ENCODE results near the gene ERRFI1. TPM values are rescaled to one million over a fixed set of nuclear protein-coding genes. Genes with fewer than 3 reads are reported as not detected.

The ERRFI1 gene
- total RNA-seq, 2 experiments from 2014 or later: 1.6 to 2.2 TPM

DNA sequence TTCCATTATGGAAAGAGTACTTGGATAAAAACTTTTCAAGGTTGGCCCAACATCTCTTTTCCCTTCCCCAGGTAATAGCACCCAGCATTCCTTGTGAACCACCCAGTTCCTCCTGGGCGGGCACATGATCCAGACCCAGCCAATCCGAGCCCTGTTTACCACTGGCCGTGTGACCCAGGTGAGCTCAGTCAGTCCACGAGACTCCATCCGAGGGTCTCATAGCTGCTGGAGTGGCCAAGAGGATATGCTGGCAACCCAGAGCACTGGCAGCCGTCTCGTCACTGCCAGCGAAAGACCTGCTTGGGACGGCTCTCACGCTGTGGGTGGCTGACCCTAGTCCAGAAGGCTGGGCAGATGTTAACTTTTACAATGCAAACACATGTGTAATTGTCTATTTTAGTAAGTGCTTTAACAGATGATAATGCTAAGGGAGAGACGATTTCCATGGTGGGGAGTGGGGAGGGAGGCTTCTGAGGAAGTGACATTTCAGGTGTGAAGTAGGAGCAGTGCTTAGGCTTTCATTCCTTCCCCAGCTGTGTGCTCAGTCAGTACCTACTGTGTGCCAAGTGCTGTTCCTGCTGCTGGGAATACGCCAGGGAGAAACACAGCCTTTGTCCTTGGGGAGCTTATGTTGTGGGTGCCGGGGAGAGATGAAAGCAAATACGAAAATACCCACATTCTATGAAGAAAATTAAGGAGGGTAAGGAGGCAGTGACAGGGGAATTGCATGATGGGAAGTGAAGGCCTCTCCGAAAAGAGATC lies 40.1 kb downstream of the ERRFI1 start:
- Mint-ChIP-seq H3K36me3 (ENCODE audit: low read depth) (peaks cover 67% of the 10 kb centered on the region), H3K4me3 (no peak overlapping the region), H3K27me3 (no peaks in the 10 kb centered on the region), H3K27ac (no peak overlapping the region), H3K9me3 (no peaks in the 10 kb centered on the region), H3K4me1 (ENCODE audit: low read depth) (peaks cover 9% of the 10 kb centered on the region)
- TF ChIP-seq, protein P1, sequence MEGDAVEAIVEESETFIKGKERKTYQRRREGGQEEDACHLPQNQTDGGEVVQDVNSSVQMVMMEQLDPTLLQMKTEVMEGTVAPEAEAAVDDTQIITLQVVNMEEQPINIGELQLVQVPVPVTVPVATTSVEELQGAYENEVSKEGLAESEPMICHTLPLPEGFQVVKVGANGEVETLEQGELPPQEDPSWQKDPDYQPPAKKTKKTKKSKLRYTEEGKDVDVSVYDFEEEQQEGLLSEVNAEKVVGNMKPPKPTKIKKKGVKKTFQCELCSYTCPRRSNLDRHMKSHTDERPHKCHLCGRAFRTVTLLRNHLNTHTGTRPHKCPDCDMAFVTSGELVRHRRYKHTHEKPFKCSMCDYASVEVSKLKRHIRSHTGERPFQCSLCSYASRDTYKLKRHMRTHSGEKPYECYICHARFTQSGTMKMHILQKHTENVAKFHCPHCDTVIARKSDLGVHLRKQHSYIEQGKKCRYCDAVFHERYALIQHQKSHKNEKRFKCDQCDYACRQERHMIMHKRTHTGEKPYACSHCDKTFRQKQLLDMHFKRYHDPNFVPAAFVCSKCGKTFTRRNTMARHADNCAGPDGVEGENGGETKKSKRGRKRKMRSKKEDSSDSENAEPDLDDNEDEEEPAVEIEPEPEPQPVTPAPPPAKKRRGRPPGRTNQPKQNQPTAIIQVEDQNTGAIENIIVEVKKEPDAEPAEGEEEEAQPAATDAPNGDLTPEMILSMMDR (IDR thresholded peaks at IDR 0.05): no peak
- DNase-seq (no peak), ATAC-seq (no peak)
- intact Hi-C loops (cut with micrococcal nuclease): no loop called here
- ChIA-PET CTCF (interaction anchor here (1.6 to 4.3 kb wide), 2 partner anchors 11 to 29 kb away, joined by 4 to 26 read pairs; no protein-coding TSS in a partner anchor), POLR2A (no interaction called here)

DNA sequence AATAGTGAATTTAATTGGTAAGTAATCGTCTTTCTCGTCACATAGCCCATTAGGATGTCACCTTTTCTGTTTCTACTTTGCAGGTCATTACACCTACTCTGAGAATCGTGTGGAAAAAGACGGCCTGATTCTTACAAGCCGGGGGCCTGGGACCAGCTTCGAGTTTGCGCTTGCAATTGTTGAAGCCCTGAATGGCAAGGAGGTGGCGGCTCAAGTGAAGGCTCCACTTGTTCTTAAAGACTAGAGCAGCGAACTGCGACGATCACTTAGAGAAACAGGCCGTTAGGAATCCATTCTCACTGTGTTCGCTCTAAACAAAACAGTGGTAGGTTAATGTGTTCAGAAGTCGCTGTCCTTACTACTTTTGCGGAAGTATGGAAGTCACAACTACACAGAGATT lies 41.3 kb downstream of the ERRFI1 start:
- Mint-ChIP-seq H3K27ac (no peak overlapping the region), H3K27me3 (no peaks in the 10 kb centered on the region), H3K9me3 (no peaks in the 10 kb centered on the region), H3K4me3 (no peak overlapping the region), H3K36me3 (ENCODE audit: low read depth) (peaks cover 68% of the 10 kb centered on the region), H3K4me1 (ENCODE audit: low read depth) (peaks cover 11% of the 10 kb centered on the region)
- no peak for DNase-seq
- ChIA-PET CTCF (interaction anchor here (1.6 to 4.3 kb wide), 2 partner anchors 9 to 30 kb away, joined by 4 to 26 read pairs; no protein-coding TSS in a partner anchor), POLR2A (interaction anchor here (0.7 kb wide), 1 partner anchor 18 kb away, joined by 4 read pairs; no protein-coding TSS in a partner anchor)
- TF ChIP-seq, protein P1 (IDR thresholded peaks at IDR 0.05): no peak
- no peak for ATAC-seq
- intact Hi-C loops (cut with micrococcal nuclease): no loop called here

DNA sequence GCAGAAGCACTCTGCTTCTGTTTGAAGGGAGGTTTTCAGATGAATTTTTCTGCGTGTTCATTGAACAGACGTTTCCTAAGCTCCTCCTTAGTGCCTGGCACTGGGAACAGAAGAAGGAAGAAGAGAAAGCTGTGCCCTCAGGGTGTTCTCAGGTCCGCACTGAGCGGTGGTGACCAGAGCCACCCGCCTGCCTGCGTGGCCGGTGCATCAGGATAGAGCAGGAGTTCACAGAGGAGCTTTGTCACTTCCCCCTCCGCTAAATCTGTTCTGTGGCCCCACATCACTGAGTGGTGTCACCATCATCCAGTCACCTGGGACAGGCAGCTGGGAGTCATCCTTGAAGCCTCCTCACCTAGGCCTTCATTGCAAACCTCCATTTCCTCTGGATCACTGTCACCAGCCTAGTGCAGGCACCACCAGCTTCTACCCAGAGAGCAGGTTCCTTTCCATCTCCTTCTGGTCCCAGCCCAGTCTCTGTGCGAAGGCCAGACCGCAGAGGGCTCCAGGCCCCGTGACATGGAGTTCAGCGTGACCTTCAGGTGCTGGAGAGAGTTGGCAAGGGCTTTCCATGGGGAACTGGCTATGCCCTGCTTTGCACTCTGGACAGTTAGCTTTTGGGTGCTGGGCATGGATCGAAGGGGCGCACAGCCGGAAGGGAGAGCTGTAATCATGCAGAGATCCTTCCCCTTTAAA lies 42.9 kb downstream of the ERRFI1 start:
- H3K27me3 Mint-ChIP-seq: no peaks in the 10 kb centered on the region
- ChIA-PET POLR2A (interaction anchor here (1.1 kb wide), 1 partner anchor 13 kb away, joined by 3 read pairs; no protein-coding TSS in a partner anchor), CTCF (interaction anchor here (0.6 to 5.1 kb wide), 8 partner anchors 8 to 335 kb away, joined by 3 to 34 read pairs (median 4); no protein-coding TSS in a partner anchor)
- H3K9me3 Mint-ChIP-seq: no peaks in the 10 kb centered on the region
- ATAC-seq (no peak), DNase-seq (no peak)
- H3K27ac Mint-ChIP-seq: no peak overlapping the region
- H3K4me3 Mint-ChIP-seq: no peak overlapping the region
- H3K36me3 Mint-ChIP-seq (ENCODE audit: low read depth): peaks cover 65% of the 10 kb centered on the region
- intact Hi-C loops (cut with micrococcal nuclease): no loop called here
- TF ChIP-seq, protein P1 (IDR thresholded peaks at IDR 0.05): no peak
- peaks cover 13% of the 10 kb centered on the region for H3K4me1 Mint-ChIP-seq (ENCODE audit: low read depth)

DNA sequence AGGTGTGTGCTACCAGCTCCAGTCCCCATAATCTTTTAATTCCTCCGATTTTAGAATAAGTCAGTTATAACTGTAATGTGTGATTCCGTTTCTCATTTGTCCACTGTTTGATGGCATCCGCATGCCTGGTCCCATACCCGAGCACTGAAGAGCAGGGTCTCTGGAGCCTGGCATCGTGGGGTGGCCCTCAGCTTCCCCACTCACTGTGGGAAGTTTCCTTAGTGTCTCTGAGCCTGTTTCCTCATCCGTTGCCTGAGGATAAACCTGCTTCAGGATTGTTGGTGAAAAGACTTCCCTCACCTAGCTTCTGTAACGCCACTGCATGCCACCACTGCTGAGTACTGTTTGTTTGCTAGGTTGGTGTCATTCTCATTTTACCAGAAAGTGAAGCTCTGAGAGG lies 45.1 kb downstream of the ERRFI1 start:
- DNase-seq (no peak), ATAC-seq (no peak)
- POLR2A ChIA-PET: interaction anchor here (0.9 kb wide), 1 partner anchor 11 kb away, joined by 3 read pairs; no protein-coding TSS in a partner anchor
- CTCF ChIA-PET: interaction anchor here (0.8 to 5.1 kb wide), 4 partner anchors 11 to 173 kb away, joined by 3 to 34 read pairs (median 4); no protein-coding TSS in a partner anchor
- Mint-ChIP-seq H3K4me3 (no peak overlapping the region), H3K4me1 (ENCODE audit: low read depth) (peaks cover 10% of the 10 kb centered on the region), H3K27me3 (no peaks in the 10 kb centered on the region), H3K36me3 (ENCODE audit: low read depth) (peaks cover 61% of the 10 kb centered on the region), H3K27ac (peak overlapping the region; percentile 38), H3K9me3 (no peaks in the 10 kb centered on the region)
- TF ChIP-seq, protein P1 (IDR thresholded peaks at IDR 0.05): no peak
- intact Hi-C loops (cut with micrococcal nuclease): no loop called here
